K562 (cell line): ENCODE data around the gene MEF2C. TPM values are rescaled to one million over a fixed set of nuclear protein-coding genes. Genes with fewer than 3 reads are reported as not detected.
A peak's percentile ranks its signal among the peaks of the same experiment; 100 is the strongest.

ENCODE experiments used
- ATAC-seq: fragments of 200-7000 bp; cut with Tn5 transposase; 3 replicates; pipeline ENCODE4 v1.9.1; 2020; ENCODE audit warnings: moderate library complexity
- BruUV-seq: library from RNA; stranded (reverse); fragments of 400-500 nt; replicated peaks from 2 replicates; lab custom pipeline; 2021; lab: Mats Ljungman, UMichigan
- CTCF ChIA-PET: fragments of 300-600 bp; formaldehyde crosslinking; extraction: SDS; loops from one replicate; lab custom pipeline; 2021; ENCODE audit warnings: low intra/inter-chr PET ratio; lab: Yijun Ruan, JAX
- POLR2A ChIA-PET: fragments of 300-600, 350-650 bp; sonication (Branson Sonifier 250); formaldehyde crosslinking; extraction: SDS; loops from one replicate; lab custom pipeline; 2021; ENCODE audit warnings: antibody characterized with exemption, inconsistent platforms; lab: Yijun Ruan, JAX
- DNase-seq, 4 experiments: peaks; one replicate each; pipeline versions ENCODE4 v3.0.0 to v3.0.0-alpha.2; 2011 to 2018; ENCODE audit warnings: low spot score in 3 of 4, mixed read lengths in 3 of 4; ENCODE audit errors: extremely low read depth in 1 of 4
- FAIRE-seq: peaks from 2 replicates; lab custom pipeline; 2011; peaks lifted over from hg19 to GRCh38; lab: Jason Lieb, UNC
- H2AFZ ChIP-seq: 2 replicates; pipeline ENCODE4 v1.6.0; 2011; ENCODE audit warnings: low read depth, low read length, control low read depth, inconsistent platforms
- H3K27ac ChIP-seq: fragments of 200-600 bp; 3 replicates; pipeline ENCODE4 v1.8.0; 2011; ENCODE audit warnings: low read depth, mild to moderate bottlenecking, control low read depth, inconsistent platforms, low read length, moderate library complexity, mixed read lengths; ENCODE audit errors: extremely low read depth
- H3K27me3 ChIP-seq, 2 experiments: fragments of 300-600 bp in 1 of 2; 2 replicates in 1 of 2; 3 replicates in 1 of 2; pipeline versions ENCODE4 v1.6.0 to v1.8.0; 2011; ENCODE audit warnings: inconsistent platforms in 2 of 2, low read length in 2 of 2, mild to moderate bottlenecking in 1 of 2, mixed read lengths in 1 of 2, moderate library complexity in 1 of 2; ENCODE audit not compliant: control insufficient read depth in 2 of 2, insufficient read depth in 2 of 2
- H3K36me3 ChIP-seq: fragments of 300-600 bp; 3 replicates; pipeline ENCODE4 v1.8.0; 2011; ENCODE audit warnings: mild to moderate bottlenecking, low read length, inconsistent platforms; ENCODE audit not compliant: control insufficient read depth, insufficient read depth
- H3K4me1 ChIP-seq, 2 experiments: fragments of 200-600 bp in 1 of 2; replicated peaks in 1 of 2; 2 replicates in 1 of 2; 3 replicates in 1 of 2; pipeline versions ENCODE4 v1.5.1 to v1.8.0; 2011; ENCODE audit warnings: inconsistent platforms in 2 of 2, low read length in 2 of 2, mild to moderate bottlenecking in 1 of 2, mixed read lengths in 1 of 2, moderate library complexity in 1 of 2; ENCODE audit not compliant: control insufficient read depth in 2 of 2, insufficient read depth in 2 of 2
- H3K4me2 ChIP-seq: 2 replicates; pipeline ENCODE4 v1.6.1; 2011; ENCODE audit warnings: low read length, control low read depth, inconsistent platforms, mixed read lengths; ENCODE audit not compliant: insufficient read depth
- H3K4me3 ChIP-seq: fragments of 200-600 bp; sonication (generic), shearing (Covaris generic); 2 replicates; pipeline ENCODE4 v1.5.1; 2016; ENCODE audit warnings: control low read depth, inconsistent platforms
- H3K79me2 ChIP-seq: fragments of 200-600 bp; 3 replicates; pipeline ENCODE4 v1.8.0; 2011; ENCODE audit warnings: low read length, inconsistent platforms; ENCODE audit not compliant: control insufficient read depth, insufficient read depth
- H3K9ac ChIP-seq, 2 experiments: 2 replicates each; pipeline versions ENCODE4 v1.6.0 to v1.6.1; 2011; ENCODE audit warnings: low read depth in 2 of 2, low read length in 2 of 2, control low read depth in 1 of 2, inconsistent platforms in 1 of 2, mild to moderate bottlenecking in 1 of 2, mixed read lengths in 1 of 2; ENCODE audit not compliant: insufficient read depth in 1 of 2
- H3K9me1 ChIP-seq: one replicate; pipeline ENCODE4 v1.6.0; 2011; ENCODE audit warnings: inconsistent platforms, mild to moderate bottlenecking, low read length, moderate library complexity; ENCODE audit not compliant: control insufficient read depth, insufficient read depth
- H3K9me3 ChIP-seq: replicated peaks from 2 replicates; pipeline ENCODE4 v1.5.1; 2011; ENCODE audit warnings: low read depth, low read length, inconsistent platforms; ENCODE audit not compliant: control insufficient read depth, insufficient read depth
- H4K20me1 ChIP-seq: replicated peaks from 2 replicates; pipeline ENCODE4 v1.6.1; 2011; ENCODE audit warnings: low read length, inconsistent platforms, mixed read lengths; ENCODE audit not compliant: control insufficient read depth, insufficient read depth
- AFF1 ChIP-seq, 2 experiments: fragments of 450-650 bp; IDR thresholded peaks; 2 replicates each; pipeline ENCODE4 v1.6.1; 2018; ENCODE audit warnings: mild to moderate bottlenecking in 2 of 2, low read depth in 1 of 2; ENCODE audit not compliant: partially characterized antibody in 2 of 2
- ATF4 ChIP-seq: fragments of 450-650 bp; formaldehyde crosslinking; IDR thresholded peaks from 2 replicates; pipeline ENCODE4 v1.4.0; 2022; ENCODE audit warnings: mild to moderate bottlenecking, moderate library complexity
- CBFA2T3 ChIP-seq: fragments of 450-650 bp; IDR thresholded peaks from 2 replicates; pipeline ENCODE4 v1.6.1; 2017
- CBX1 ChIP-seq: sonication (generic); IDR thresholded peaks from 2 replicates; pipeline ENCODE4 v1.6.1; 2016; ENCODE audit warnings: antibody characterized with exemption, low read depth, mild to moderate bottlenecking
- CCNT2 ChIP-seq: IDR thresholded peaks from 2 replicates; pipeline ENCODE4 v1.6.1; 2011; ENCODE audit warnings: borderline replicate concordance, low read depth, mild to moderate bottlenecking, moderate library complexity, mixed read lengths, low read length; ENCODE audit not compliant: insufficient read length; ENCODE audit errors: extremely low read depth
- HDAC2 ChIP-seq: fragments of 450-650 bp; IDR thresholded peaks from 2 replicates; pipeline ENCODE4 v1.6.1; 2016; ENCODE audit warnings: mild to moderate bottlenecking
- NCOR1 ChIP-seq: fragments of 450-650 bp; IDR thresholded peaks from 2 replicates; pipeline ENCODE4 v1.6.1; 2016; ENCODE audit warnings: mild to moderate bottlenecking, moderate library complexity
- RBM25 ChIP-seq: fragments of 200-400 bp; formaldehyde crosslinking; IDR thresholded peaks from 2 replicates; pipeline ENCODE4 v1.6.1; 2018; ENCODE audit warnings: low read length, low read depth, moderate library complexity; ENCODE audit not compliant: severe bottlenecking
- THAP12 ChIP-seq: fragments of 250-450 bp; sonication (Bioruptor Pico); IDR thresholded peaks from 2 replicates; pipeline ENCODE4 v1.9.0; 2021; ENCODE audit warnings: mild to moderate bottlenecking, inconsistent platforms
- ZBTB12 ChIP-seq: fragments of 250-450 bp; sonication (Bioruptor Pico); IDR thresholded peaks from 2 replicates; pipeline ENCODE4 v1.4.0; 2020
- ZNF134 ChIP-seq: fragments of 250-450 bp; sonication (Bioruptor Pico); conservative IDR thresholded peaks from 2 replicates; pipeline ENCODE4 v1.4.0; 2020
- ZNF408 ChIP-seq: fragments of 250-450 bp; sonication (Bioruptor Pico); IDR thresholded peaks from 2 replicates; pipeline ENCODE4 v1.4.0; 2020; ENCODE audit warnings: low read depth, mild to moderate bottlenecking, moderate library complexity
- WGBS: fragments of 100-300 bp; shearing (Covaris generic); methylation state at CpG from one replicate; pipeline ENCODE4 v1.1.6; 2016; ENCODE audit warnings: low coverage, mixed read lengths; ENCODE audit not compliant: insufficient coverage; ENCODE audit errors: missing lambda C conversion rate; 5-methylcytosine and 5-hydroxymethylcytosine counted together
- in situ Hi-C: fragments of 300-500 bp; cut with MboI; formaldehyde crosslinking; loops from 4 replicates; pipeline ENCODE4 v1.15.0; 2018; ENCODE audit warnings: inconsistent platforms, mixed read lengths
- intact Hi-C: fragments of 100-400 bp; cut with micrococcal nuclease; formaldehyde crosslinking; loops from 2 replicates; pipeline ENCODE4 v1.14.2; 2022
- polyA plus RNA-seq, 8 experiments: library from polyadenylated mRNA; depleted of rRNA in 4 of 8; stranded (reverse) in 5 of 8; unstranded in 3 of 8; fragments of >200 nt; fragmentation: Nextera tagmentation in 2 of 8; fragmentation: Illumina TruSeq in 1 of 8; extraction: Ambion mirVana in 2 of 8; extraction: Trizol in 1 of 8; gene quantifications; 2 replicates each; pipeline versions ENCODE4 v1.2.1 to v1.2.3, GENCODE V29; 2011 to 2014; ENCODE audit warnings: inconsistent platforms in 1 of 8, missing spikeins in 1 of 8
- total RNA-seq, 7 experiments: library from RNA; depleted of rRNA in 6 of 7; stranded (reverse); fragments of >200 nt in 6 of 7; fragmentation: Illumina TruSeq in 2 of 7; extraction: Trizol in 2 of 7; gene quantifications; 2 replicates each; pipeline versions ENCODE4 v1.2.1 to v1.2.3, GENCODE V29; 2011 to 2021; ENCODE audit warnings: low replicate concordance in 1 of 7

Gene MEF2C
- total and polyA plus RNA-seq, 9 of the 15 experiments (the other 6 are each of a cell fraction or from before 2014, with no cell fraction given), result 25.1 to 67.8 (median 58.3) TPM

- Histone ChIP-seq H3K36me3 (no peaks in the 10 kb centered on the region), H3K4me3 (peak overlapping the region; percentile 30), H3K9me3 (no peaks in the 10 kb centered on the region), H3K4me1 (peaks cover 0 to 17% of the 10 kb centered on the region in 2 experiments; a peak in 2 of 5 replicates), H3K4me2 (no peak overlapping the region), H2AFZ (no peak overlapping the region), H4K20me1 (no peaks in the 10 kb centered on the region), H3K9ac (0 out of 4 replicates have a peak overlapping the region, but pooled peaks of 1 of the 2 experiments have one; percentile 19), H3K79me2 (no peaks in the 10 kb centered on the region), H3K9me1 (no peaks in the 10 kb centered on the region), H3K27me3 (peaks cover 18 to 38% of the 10 kb centered on the region in 2 experiments; a peak in 4 of 5 replicates), H3K27ac (no peak overlapping the region)
- BruUV-seq, result no TSS peak
- ChIA-PET CTCF (no interaction called here), POLR2A (interaction anchor here (0.7 to 0.8 kb wide), 2 partner anchors 14 to 27 kb away, joined by 3 read pairs; no protein-coding TSS in a partner anchor)
- intact Hi-C loops, result no loop called here
- peak; percentile 17; the same call in 1 of the 3 replicates for ATAC-seq
- TF ChIP-seq ZNF134 (no peak), RBM25 (no peak), AFF1 (IDR thresholded peaks at IDR 0.05; ENCODE audit: low read depth in 1 of 2, partially characterized antibody in 2 of 2) (no peak), ATF4 (CRISPR knock-in tag) (no peak), THAP12 (CRISPR knock-in tag) (no peak), CBX1 (no peak), NCOR1 (no peak), CCNT2 (no peak), HDAC2 (no peak), ZNF408 (no peak), ZBTB12 (CRISPR knock-in tag) (no peak), CBFA2T3 (no peak)
- in situ Hi-C loops, result loop anchor here (10.0 kb wide), 1 partner anchor 530 kb away; no protein-coding TSS in a partner anchor
- 40% methylated on average over 19 of the region's 19 CpGs for WGBS
- no peak for FAIRE-seq
- no peak for DNase-seq
These were observed 207.7 kb downstream of the MEF2C start for GRCh38 chr5:88675168-88675707.
